PFSK-1 (cell line): ENCODE measurements around the gene QTRT2.

ENCODE experiments used
- FOXP2 ChIP-seq: optimal IDR thresholded peaks from 2 replicates; pipeline ENCODE3; 2011; ENCODE audit warnings: borderline replicate concordance, control low read depth, inconsistent platforms; ENCODE audit not compliant: insufficient read depth; ENCODE audit errors: extremely low read length, extremely low read depth
- POLR2AphosphoS5 ChIP-seq: IDR thresholded peaks from 2 replicates; pipeline ENCODE4 v1.6.1; 2012; ENCODE audit warnings: low read depth, mild to moderate bottlenecking, control low read depth, low read length, moderate library complexity
- REST ChIP-seq, 2 experiments: IDR thresholded peaks; 2 replicates each; pipeline versions ENCODE4 v1.6.1 to v1.8.0; 2011 to 2012; ENCODE audit warnings: low read depth in 2 of 2, low read length in 2 of 2, control low read depth in 1 of 2, inconsistent platforms in 1 of 2, mild to moderate bottlenecking in 1 of 2, moderate library complexity in 1 of 2; ENCODE audit not compliant: insufficient read depth in 1 of 2
- SIN3A ChIP-seq: IDR thresholded peaks from 2 replicates; pipeline ENCODE4 v1.6.1; 2012; ENCODE audit warnings: mild to moderate bottlenecking, low read length, moderate library complexity, borderline replicate concordance; ENCODE audit not compliant: insufficient read depth
- TAF1 ChIP-seq: IDR thresholded peaks from 2 replicates; pipeline ENCODE4 v1.6.1; 2012; ENCODE audit warnings: low read length, control low read depth, borderline replicate concordance; ENCODE audit not compliant: insufficient read depth

The QTRT2 gene

GRCh38 chr3:114108137-114108536, 51.6 kb downstream of the QTRT2 start:
- TF ChIP-seq REST (IDR thresholded peaks at IDR 0.05; ENCODE audit: insufficient read depth in 1 of 2, low read depth in 2 of 2, low read length in 2 of 2) (no peak), TAF1 (no peak), SIN3A (no peak), POLR2AphosphoS5 (no peak), FOXP2 (no peak)

- TF ChIP-seq FOXP2, result no peak
- no peak for TF ChIP-seq POLR2AphosphoS5
- no peak for TF ChIP-seq SIN3A
- TF ChIP-seq TAF1, result no peak
- no peak for TF ChIP-seq REST (IDR thresholded peaks at IDR 0.05; ENCODE audit: insufficient read depth in 1 of 2, low read depth in 2 of 2, low read length in 2 of 2)
Observed at GRCh38 chr3:114110439-114110838, 53.9 kb downstream of the QTRT2 start.

GRCh38 chr3:114111060-114111770, 54.7 kb downstream of the QTRT2 start:
- no peak for TF ChIP-seq FOXP2
- TF ChIP-seq POLR2AphosphoS5, result no peak
- no peak for TF ChIP-seq REST (IDR thresholded peaks at IDR 0.05; ENCODE audit: insufficient read depth in 1 of 2, low read depth in 2 of 2, low read length in 2 of 2)
- no peak for TF ChIP-seq TAF1
- no peak for TF ChIP-seq SIN3A

GRCh38 chr3:114112696-114113095, 56.2 kb downstream of the QTRT2 start:
- TF ChIP-seq TAF1, result no peak

GRCh38 chr3:114114719-114115118, 58.2 kb downstream of the QTRT2 start:
- no peak for TF ChIP-seq TAF1
- no peak for TF ChIP-seq SIN3A
- TF ChIP-seq REST (IDR thresholded peaks at IDR 0.05; ENCODE audit: insufficient read depth in 1 of 2, low read depth in 2 of 2, low read length in 2 of 2), result no peak
- no peak for TF ChIP-seq POLR2AphosphoS5
- TF ChIP-seq FOXP2, result no peak
